A673 (cell line): Measurements from ENCODE around the gene CDC40. TPM values are rescaled to one million over a fixed set of nuclear protein-coding genes. Genes with fewer than 3 reads are reported as not detected.
A peak's percentile ranks its signal among the peaks of the same experiment; 100 is the strongest.

Source experiments
- Bru-seq: library from RNA; stranded (reverse); fragments of 400-500 nt; gene quantifications from one replicate; lab custom pipeline; 2021; lab: Mats Ljungman, UMichigan
- BruChase-seq, 2 experiments: library from RNA; stranded (reverse); fragments of 400-500 nt; gene quantifications; one replicate each; lab custom pipeline; 2021; lab: Mats Ljungman, UMichigan
- BruUV-seq: library from RNA; stranded (reverse); fragments of 400-500 nt; replicated peaks from 2 replicates; lab custom pipeline; 2021; lab: Mats Ljungman, UMichigan
- CTCF ChIA-PET: fragments of 300-600 bp; sonication (Branson Sonifier 250); formaldehyde crosslinking; loops from one replicate; lab custom pipeline; 2022; ENCODE audit warnings: antibody characterized with exemption; lab: Charles Lee
- POLR2A ChIA-PET: fragments of 300-600 bp; sonication (Branson Sonifier 250); formaldehyde crosslinking; loops from one replicate; lab custom pipeline; 2022; ENCODE audit warnings: antibody characterized with exemption; ENCODE audit not compliant: low non-redundant PET; lab: Charles Lee
- DNase-seq: peaks from one replicate; pipeline ENCODE4 v3.0.0-alpha.2; 2015; ENCODE audit warnings: low spot score
- H3K27ac ChIP-seq: fragments of 200-600 bp; sonication (generic); 2 replicates; pipeline ENCODE4 v1.5.1; 2016; ENCODE audit warnings: mixed run types, low read depth, mild to moderate bottlenecking, mixed read lengths, antibody characterized with exemption, low read length; ENCODE audit not compliant: poor library complexity, severe bottlenecking
- H3K27me3 ChIP-seq: fragments of 200-600 bp; sonication (generic); replicated peaks from 2 replicates; pipeline ENCODE4 v1.6.1; 2017; ENCODE audit warnings: mixed run types, low read depth, mild to moderate bottlenecking, mixed read lengths, antibody characterized with exemption, low read length; ENCODE audit not compliant: insufficient read depth, poor library complexity
- H3K36me3 ChIP-seq: fragments of 200-600 bp; sonication (generic); 2 replicates; pipeline ENCODE4 v1.6.1; 2016; ENCODE audit warnings: mixed run types, mild to moderate bottlenecking, mixed read lengths, antibody characterized with exemption, low read length; ENCODE audit not compliant: insufficient read depth, poor library complexity, severe bottlenecking
- H3K4me1 ChIP-seq: fragments of 200-600 bp; sonication (generic); 2 replicates; pipeline ENCODE4 v1.6.1; 2017; ENCODE audit warnings: mixed run types, mild to moderate bottlenecking, mixed read lengths, antibody characterized with exemption, low read length; ENCODE audit not compliant: insufficient read depth, poor library complexity, severe bottlenecking
- H3K4me3 ChIP-seq: fragments of 200-600 bp; sonication (generic); 2 replicates; pipeline ENCODE4 v1.5.1; 2016; ENCODE audit warnings: low read depth, mixed run types, mild to moderate bottlenecking, mixed read lengths, low read length; ENCODE audit not compliant: poor library complexity, severe bottlenecking
- H3K9me3 ChIP-seq: fragments of 200-600 bp; sonication (generic); 2 replicates; pipeline ENCODE4 v1.6.1; 2016; ENCODE audit warnings: mixed run types, low read depth, mild to moderate bottlenecking, mixed read lengths, antibody characterized with exemption, low read length; ENCODE audit not compliant: poor library complexity, severe bottlenecking
- CTCF ChIP-seq: fragments of 300-800, 200-600 bp; sonication (generic); conservative IDR thresholded peaks from 2 replicates; pipeline ENCODE4 v1.5.1; 2017; ENCODE audit warnings: low read depth, mild to moderate bottlenecking, antibody characterized with exemption, low read length, moderate library complexity, mixed read lengths
- EZH2 ChIP-seq: fragments of 200-600 bp; sonication (generic); IDR thresholded peaks from 2 replicates; pipeline ENCODE4 v1.6.1; 2017; ENCODE audit warnings: borderline replicate concordance, low read depth, mild to moderate bottlenecking, mixed read lengths, antibody characterized with exemption, low read length; ENCODE audit not compliant: poor library complexity, severe bottlenecking
- intact Hi-C: fragments of 100-400 bp; cut with micrococcal nuclease; formaldehyde crosslinking; loops from one replicate; pipeline ENCODE4 v1.10.0; 2022; ENCODE audit not compliant: unreplicated experiment
- long read RNA-seq: library from polyadenylated mRNA; stranded (forward); transcript quantifications from one replicate; pipeline ENCODE4 v2.0.0, GENCODE V29; 2022
- total RNA-seq: library from RNA; stranded (reverse); gene quantifications from 2 replicates; pipeline ENCODE4 v1.2.3, GENCODE V29; 2021

Gene CDC40
- total RNA-seq = 47.7 and 50.9 TPM in 2 replicates
- Bru-seq, nascent RNA = percentile 88 among the genes with signal in this experiment
- percentile 83 among the genes with signal in this experiment for BruChase-seq, experiment 1, labeled RNA remaining after a 2-hour chase
- BruChase-seq, experiment 2, labeled RNA remaining after a 6-hour chase = percentile 73 among the genes with signal in this experiment
- long read RNA-seq, transcript CDC40-201 (15 exons, 3,848 nt) = major isoform, 82 of 107 reads
- long read RNA-seq, partial matches to known transcripts = 9 of 107 reads
- long read RNA-seq, other reads (novel, unspliced or antisense) = 12 of 107 reads

- CTCF ChIA-PET = no interaction called here
- TF ChIP-seq CTCF = no peak
- no peak for TF ChIP-seq EZH2
- POLR2A ChIA-PET = interaction anchor here (0.7 kb wide), 1 partner anchor 44 kb away, joined by 11 read pairs; no protein-coding TSS in a partner anchor
- intact Hi-C loops = loop anchor here (10.0 kb wide), 1 partner anchor 174 kb away; the partner anchor contains the start of gene METTL24
- Histone ChIP-seq H3K9me3 (no peaks in the 10 kb centered on the region), H3K27ac (peak within 1 kb of the TSS; percentile 99), H3K4me1 (peaks cover 35% of the 10 kb centered on the region), H3K27me3 (no peaks in the 10 kb centered on the region), H3K36me3 (peaks cover 4% of the 10 kb centered on the region), H3K4me3 (peak within 1 kb of the TSS; percentile 68)
- DNase-seq = no peak
- BruUV-seq = TSS peak; percentile 36
Observed at GRCh38 chr6:110180228-110181008, at the start of gene CDC40. Gene CDC40, plus strand, starts transcription at chr6:110180427. Its CDS starts 18 bp downstream, at chr6:110180445.

- Histone ChIP-seq H3K9me3 (peaks cover 28% of the 10 kb centered on the region), H3K4me3 (no peak overlapping the region), H3K36me3 (peaks cover 27% of the 10 kb centered on the region), H3K27me3 (no peaks in the 10 kb centered on the region), H3K4me1 (no peaks in the 10 kb centered on the region), H3K27ac (no peak overlapping the region)
- no TSS peak for BruUV-seq
- no peak for DNase-seq
- intact Hi-C loops = no loop called here
- ChIA-PET CTCF (no interaction called here), POLR2A (no interaction called here)
- TF ChIP-seq EZH2 (no peak), CTCF (no peak)
Observed at GRCh38 chr6:110137924-110138887, 42.0 kb upstream of the CDC40 start.

GRCh38 chr6:110139052-110139451, 41.2 kb upstream of the CDC40 start:
- CTCF ChIA-PET = no interaction called here
- no peak for DNase-seq
- peaks cover 27% of the 10 kb centered on the region for H3K36me3 ChIP-seq
- no TSS peak for BruUV-seq
- intact Hi-C loops = no loop called here
- H3K4me1 ChIP-seq = no peaks in the 10 kb centered on the region
- TF ChIP-seq CTCF (no peak), EZH2 (no peak)
- POLR2A ChIA-PET = no interaction called here
- no peaks in the 10 kb centered on the region for H3K27me3 ChIP-seq
- no peak overlapping the region for H3K4me3 ChIP-seq
- H3K27ac ChIP-seq = no peak overlapping the region
- peaks cover 28% of the 10 kb centered on the region for H3K9me3 ChIP-seq
